Naive B cell (primary cell): ENCODE data around the gene TOMM40L. TPM values are rescaled to one million over a fixed set of nuclear protein-coding genes. Genes with fewer than 3 reads are reported as not detected.

Source experiments
- polyA plus RNA-seq, 6 donors: library from polyadenylated mRNA; unstranded; fragments of 300-500 nt; fragmentation: Illumina TruSeq; gene quantifications; one replicate each; pipeline ENCODE4 v1.2.3, GENCODE V29; 2021; ENCODE audit warnings: low read depth in 6 of 6

TOMM40L gene
- polyA plus RNA-seq, 6 donors from 2014 or later: 1.5 to 5.8 (median 4.4) TPM

Other genes starting within 250 kb of the TOMM40L start
- gene F11R, start 204.9 kb upstream of the TOMM40L start, polyA plus RNA-seq: 1 to 10 TPM; 5.2 to 9.2 (median 6.7) TPM
- 100 to 1,000 TPM; 477 to 790 (median 657) TPM for gene TSTD1, start 187.1 kb upstream of the TOMM40L start, polyA plus RNA-seq
- gene USF1, start 180.1 kb upstream of the TOMM40L start, polyA plus RNA-seq: 10 to 100 TPM in 3 of 6 donors, 1 to 10 TPM in 3; 4.4 to 23.9 (median 9.7) TPM
- 100 to 1,000 TPM in 1 of 6 donors, 10 to 100 TPM in 5; 42.4 to 154 (median 82.6) TPM for gene ARHGAP30, start 156.2 kb upstream of the TOMM40L start, polyA plus RNA-seq
- gene NECTIN4, start 136.5 kb upstream of the TOMM40L start, polyA plus RNA-seq: not detected
- 1 to 10 TPM in 5 of 6 donors, not detected in 1; 1.3 to 4.4 (median 2.3) TPM for gene KLHDC9, start 127.7 kb upstream of the TOMM40L start, polyA plus RNA-seq
- 10 to 100 TPM; 64.0 to 93.7 (median 88.7) TPM for gene PFDN2, start 108.0 kb upstream of the TOMM40L start, polyA plus RNA-seq
- 10 to 100 TPM; 21.3 to 30.1 (median 25.6) TPM for gene NIT1, start 108.0 kb upstream of the TOMM40L start, polyA plus RNA-seq
- gene DEDD, start 93.4 kb upstream of the TOMM40L start, polyA plus RNA-seq: 10 to 100 TPM; 36.4 to 55.3 (median 39.2) TPM
- gene UFC1, start 72.1 kb upstream of the TOMM40L start, polyA plus RNA-seq: 100 to 1,000 TPM; 119 to 151 (median 133) TPM
- gene USP21, start 66.6 kb upstream of the TOMM40L start, polyA plus RNA-seq: 10 to 100 TPM; 13.1 to 33.0 (median 18.5) TPM
- gene PPOX, start 59.6 kb upstream of the TOMM40L start, polyA plus RNA-seq: 10 to 100 TPM; 12.7 to 20.3 (median 14.0) TPM
- gene B4GALT3, start 48.6 kb upstream of the TOMM40L start, polyA plus RNA-seq: 10 to 100 TPM; 37.8 to 51.6 (median 45.6) TPM
- under 1 TPM in 1 of 6 donors, not detected in 5; 0.03 TPM for gene ADAMTS4, start 27.0 kb upstream of the TOMM40L start, polyA plus RNA-seq
- gene NDUFS2, start 23.7 kb upstream of the TOMM40L start, polyA plus RNA-seq: 10 to 100 TPM; 66.1 to 98.8 (median 87.7) TPM
- 10 to 100 TPM in 4 of 6 donors, 1 to 10 TPM in 2; 4.9 to 28.0 (median 12.4) TPM for gene FCER1G, start 10.8 kb upstream of the TOMM40L start, polyA plus RNA-seq
- not detected for gene APOA2, start 2.4 kb upstream of the TOMM40L start, polyA plus RNA-seq
- gene NR1I3, start 12.1 kb downstream of the TOMM40L start, polyA plus RNA-seq: not detected
- gene PCP4L1, start 32.7 kb downstream of the TOMM40L start, polyA plus RNA-seq: not detected
- gene MPZ, start 83.9 kb downstream of the TOMM40L start, polyA plus RNA-seq: not detected
- gene SDHC, start 88.3 kb downstream of the TOMM40L start, polyA plus RNA-seq: 100 to 1,000 TPM; 186 to 393 (median 238) TPM
- gene CFAP126, start 141.8 kb downstream of the TOMM40L start, polyA plus RNA-seq: not detected